Measurements from ENCODE around the gene MYH16. TPM values are rescaled to one million over a fixed set of nuclear protein-coding genes. Genes with fewer than 3 reads are reported as not detected.
A peak's percentile ranks its signal among the peaks of the same experiment; 100 is the strongest.

Gene MYH16
- total and polyA plus RNA-seq, 2 experiments from 2014 or later = not detected

DNA sequence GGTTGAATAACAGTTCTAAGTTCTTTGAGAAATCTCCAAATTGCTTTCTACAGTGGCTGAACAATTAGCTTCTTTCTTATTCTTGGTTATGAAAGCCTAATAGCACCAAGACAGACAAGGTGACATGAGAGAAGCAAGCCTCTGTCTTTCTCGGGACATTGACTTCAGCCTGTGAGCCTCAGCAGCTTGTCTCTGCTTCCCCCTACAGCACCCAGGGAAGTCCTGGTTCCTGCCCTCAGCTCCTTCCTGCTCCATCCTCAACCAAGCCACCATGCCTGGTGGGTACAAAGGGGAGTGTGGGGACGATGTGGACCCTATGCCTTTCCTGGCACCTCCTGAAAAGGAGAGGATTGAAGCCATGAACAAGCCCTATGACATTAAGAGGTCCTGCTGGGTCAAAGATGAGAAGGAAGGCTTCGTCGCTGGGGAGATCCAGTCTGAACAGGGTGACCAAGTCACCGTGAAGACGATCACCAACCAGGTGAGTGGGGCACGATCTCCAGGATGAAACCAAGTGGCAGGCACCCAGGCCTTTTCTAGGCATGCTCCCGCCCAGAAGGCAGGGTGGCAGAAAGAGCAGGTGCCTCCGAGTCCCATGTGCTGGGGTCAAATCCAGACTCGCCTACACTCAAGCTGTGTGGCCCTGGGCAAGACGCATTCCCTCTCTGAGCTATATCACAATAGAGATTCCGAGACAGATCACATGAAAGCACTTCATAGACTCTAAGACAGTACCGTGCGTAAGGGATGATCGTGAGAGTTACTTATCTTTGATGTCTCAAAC, 33.9 kb upstream of the MYH16 start:
- Histone ChIP-seq H3K9me3 (ENCODE audit: low read depth) (no peaks in the 10 kb centered on the region), H3K4me3 (no peak overlapping the region), H3K36me3 (ENCODE audit: low read depth) (no peaks in the 10 kb centered on the region), H3K27me3 (replicated peaks; ENCODE audit: insufficient read depth) (no peaks in the 10 kb centered on the region; the same call in 1 of the 2 replicates), H3K4me1 (ENCODE audit: insufficient read depth) (no peaks in the 10 kb centered on the region), H3K9me2 (ENCODE audit: insufficient read depth) (0 out of 2 replicates have a peak, but pooled peaks cover 2% of the 10 kb centered on the region), H2AFZ (no peak overlapping the region), H3K27ac (no peak overlapping the region), H3K4me2 (ENCODE audit: unreplicated experiment) (no peak overlapping the region), H4K20me1 (ENCODE audit: insufficient read depth) (no peaks in the 10 kb centered on the region), H3F3A (ENCODE audit: insufficient read depth) (no peaks in the 10 kb centered on the region), H3K79me2 (ENCODE audit: insufficient read depth) (no peaks in the 10 kb centered on the region), H3K9ac (no peak overlapping the region)
- in situ Hi-C loops (cut with MboI) = no loop called here
- no peak for TF ChIP-seq EZH2 (IDR thresholded peaks at IDR 0.05; ENCODE audit: insufficient read depth, poor library complexity, severe bottlenecking)
- no peak for TF ChIP-seq EZH2phosphoT487 (IDR thresholded peaks at IDR 0.05; ENCODE audit: insufficient read depth, low read depth)
- DNase-seq = no peak
- WGBS, 2 experiments (ENCODE audit: low coverage in 1 of 2, low lambda C conversion rate in 2 of 2, missing lambda C conversion rate in 2 of 2) = 58 to 61% methylated on average over 15 of the region's 15 CpGs

DNA sequence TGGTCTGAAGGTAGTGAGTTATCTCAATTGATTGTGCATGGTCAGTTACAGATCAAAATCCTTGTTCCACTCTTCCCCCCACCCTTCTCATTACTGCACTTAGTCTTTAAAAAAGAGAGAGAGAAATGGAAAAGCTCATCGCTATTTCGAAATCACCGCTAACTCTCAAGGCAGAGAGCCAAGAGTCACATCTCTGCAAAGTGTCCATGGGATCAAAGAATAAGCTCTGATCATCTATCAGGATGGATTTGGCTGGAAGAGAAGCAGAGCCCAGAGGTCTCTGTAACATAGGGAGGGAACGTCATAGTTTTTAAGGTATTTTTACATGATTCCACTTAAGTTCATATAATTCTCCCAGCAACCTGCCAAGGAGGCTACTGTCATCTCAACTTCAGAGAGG, 30.0 kb upstream of the MYH16 start:
- in situ Hi-C loops (cut with MboI) = no loop called here
- WGBS, 2 experiments (ENCODE audit: low coverage in 1 of 2, low lambda C conversion rate in 2 of 2, missing lambda C conversion rate in 2 of 2) = 35 to 54% methylated on average over 4 of the region's 4 CpGs

DNA sequence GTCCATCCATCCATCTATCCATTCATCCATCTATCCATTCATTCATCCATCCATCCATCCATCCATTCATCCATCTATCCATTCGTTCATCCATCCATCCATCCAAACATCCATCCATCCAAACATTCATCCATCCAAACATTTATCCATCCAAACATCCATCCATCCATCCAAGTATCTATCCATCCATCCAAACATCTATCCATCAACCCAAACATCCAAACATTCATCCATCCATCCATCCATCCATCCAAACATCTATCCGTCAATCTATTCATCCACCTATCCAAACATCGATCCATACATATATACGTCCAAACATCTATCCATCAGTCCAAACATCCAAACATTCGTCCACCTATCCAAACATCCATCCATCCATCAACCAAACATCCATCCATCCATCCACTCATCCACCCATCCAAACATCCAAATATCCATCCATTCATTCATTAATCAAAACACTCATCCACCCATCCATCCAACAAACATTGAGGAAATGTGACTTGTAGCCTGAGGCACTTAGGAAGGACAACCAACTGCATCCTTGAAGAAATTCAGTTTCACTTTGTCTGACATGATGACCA, 28.8 kb upstream of the MYH16 start:
- TF ChIP-seq EZH2 (IDR thresholded peaks at IDR 0.05; ENCODE audit: insufficient read depth, poor library complexity, severe bottlenecking) = no peak
- no peak for TF ChIP-seq EZH2phosphoT487 (IDR thresholded peaks at IDR 0.05; ENCODE audit: insufficient read depth, low read depth)
- H4K20me1 ChIP-seq (ENCODE audit: insufficient read depth) = no peaks in the 10 kb centered on the region; the same call in 1 of the 2 replicates
- H3K4me1 ChIP-seq (ENCODE audit: insufficient read depth) = peaks cover 16% of the 10 kb centered on the region
- in situ Hi-C loops (cut with MboI) = no loop called here
- peaks cover 7% of the 10 kb centered on the region; the same call in 1 of the 2 replicates for H3K9me2 ChIP-seq (ENCODE audit: insufficient read depth)
- peaks cover 12% of the 10 kb centered on the region; the same call in 1 of the 2 replicates for H3F3A ChIP-seq (ENCODE audit: insufficient read depth)
- DNase-seq = no peak
- WGBS, 2 experiments (ENCODE audit: low coverage in 1 of 2, low lambda C conversion rate in 2 of 2, missing lambda C conversion rate in 2 of 2) = 96% methylated on average over 5 of the region's 5 CpGs
- no peak overlapping the region for H3K4me2 ChIP-seq (ENCODE audit: unreplicated experiment)
- H3K36me3 ChIP-seq (ENCODE audit: low read depth) = no peaks in the 10 kb centered on the region
- H2AFZ ChIP-seq = no peak overlapping the region
- no peak overlapping the region for H3K27ac ChIP-seq
- H3K9me3 ChIP-seq (ENCODE audit: low read depth) = no peaks in the 10 kb centered on the region
- H3K27me3 ChIP-seq (replicated peaks; ENCODE audit: insufficient read depth) = no peaks in the 10 kb centered on the region; the same call in 1 of the 2 replicates
- no peak overlapping the region for H3K4me3 ChIP-seq
- no peaks in the 10 kb centered on the region for H3K79me2 ChIP-seq (ENCODE audit: insufficient read depth)
- no peak overlapping the region for H3K9ac ChIP-seq

More for the DNA sequence above, 30.0 kb upstream of the MYH16 start:
- Histone ChIP-seq H3K4me2 (ENCODE audit: unreplicated experiment) (no peak overlapping the region), H3K4me1 (ENCODE audit: insufficient read depth) (peaks cover 16% of the 10 kb centered on the region), H4K20me1 (ENCODE audit: insufficient read depth) (no peaks in the 10 kb centered on the region), H3K27ac (no peak overlapping the region), H3K27me3 (replicated peaks; ENCODE audit: insufficient read depth) (no peaks in the 10 kb centered on the region; the same call in 1 of the 2 replicates), H3K36me3 (ENCODE audit: low read depth) (no peaks in the 10 kb centered on the region), H3F3A (ENCODE audit: insufficient read depth) (peaks cover 12% of the 10 kb centered on the region; the same call in 1 of the 2 replicates), H3K9me2 (ENCODE audit: insufficient read depth) (peaks cover 7% of the 10 kb centered on the region; the same call in 1 of the 2 replicates), H3K9ac (no peak overlapping the region), H3K9me3 (ENCODE audit: low read depth) (no peaks in the 10 kb centered on the region), H3K4me3 (no peak overlapping the region), H3K79me2 (ENCODE audit: insufficient read depth) (no peaks in the 10 kb centered on the region), H2AFZ (no peak overlapping the region)
- DNase-seq = peak; percentile 22
- TF ChIP-seq EZH2phosphoT487 (IDR thresholded peaks at IDR 0.05; ENCODE audit: insufficient read depth, low read depth) (no peak), EZH2 (IDR thresholded peaks at IDR 0.05; ENCODE audit: insufficient read depth, poor library complexity, severe bottlenecking) (no peak)

DNA sequence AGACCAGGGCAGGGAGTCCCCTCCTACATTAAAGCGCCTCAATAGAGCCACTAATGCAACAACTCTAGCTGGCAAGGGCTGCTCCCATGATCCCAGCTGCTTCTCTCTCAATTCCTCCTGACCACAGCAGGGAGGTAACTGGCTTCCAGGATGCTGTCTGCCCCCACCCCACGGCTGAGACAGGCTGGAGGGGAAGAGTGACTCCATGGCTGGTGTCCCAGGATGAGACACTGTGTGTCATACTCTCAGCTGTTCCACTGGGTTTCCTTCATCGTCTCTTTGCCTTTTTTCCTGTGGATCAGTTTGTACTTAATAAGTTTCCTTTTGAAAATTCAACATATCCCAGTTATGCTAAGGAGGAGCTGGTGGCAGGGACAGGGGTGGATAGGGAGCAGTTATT, 27.7 kb upstream of the MYH16 start:
- peak; percentile 83 for DNase-seq
- H3K4me2 ChIP-seq (ENCODE audit: unreplicated experiment) = peak overlapping the region; percentile 44

More for the DNA sequence above, 27.7 kb upstream of the MYH16 start:
- peak overlapping the region; percentile 32 for H3K27ac ChIP-seq
- H3K36me3 ChIP-seq (ENCODE audit: low read depth) = no peaks in the 10 kb centered on the region
- peak overlapping the region; percentile 28 for H2AFZ ChIP-seq
- peaks cover 16% of the 10 kb centered on the region for H3K4me1 ChIP-seq (ENCODE audit: insufficient read depth)
- H3K27me3 ChIP-seq (replicated peaks; ENCODE audit: insufficient read depth) = no peaks in the 10 kb centered on the region
- H3F3A ChIP-seq (ENCODE audit: insufficient read depth) = peaks cover 12% of the 10 kb centered on the region; the same call in 1 of the 2 replicates
- peaks cover 7% of the 10 kb centered on the region; the same call in 1 of the 2 replicates for H3K9me2 ChIP-seq (ENCODE audit: insufficient read depth)
- H3K9me3 ChIP-seq (ENCODE audit: low read depth) = no peaks in the 10 kb centered on the region
- no peak overlapping the region for H3K9ac ChIP-seq
- in situ Hi-C loops (cut with MboI) = no loop called here
- no peaks in the 10 kb centered on the region; the same call in 1 of the 2 replicates for H4K20me1 ChIP-seq (ENCODE audit: insufficient read depth)
- TF ChIP-seq EZH2 (IDR thresholded peaks at IDR 0.05; ENCODE audit: insufficient read depth, poor library complexity, severe bottlenecking) = no peak
- TF ChIP-seq EZH2phosphoT487 (IDR thresholded peaks at IDR 0.05; ENCODE audit: insufficient read depth, low read depth) = no peak
- peak overlapping the region; percentile 30; the same call in 1 of the 2 replicates for H3K4me3 ChIP-seq
- H3K79me2 ChIP-seq (ENCODE audit: insufficient read depth) = no peaks in the 10 kb centered on the region
- 17 to 28% methylated on average over 3 of the region's 3 CpGs for WGBS, 2 experiments (ENCODE audit: low coverage in 1 of 2, low lambda C conversion rate in 2 of 2, missing lambda C conversion rate in 2 of 2)

Data from GM23248 (cell line).